GM23338 (cell line): Measurements from ENCODE around the gene GPR25. TPM values are rescaled to one million over a fixed set of nuclear protein-coding genes. Genes with fewer than 3 reads are reported as not detected.

Source experiments
- ATAC-seq: fragments of 200-7000 bp; cut with Tn5 transposase; 3 replicates; pipeline ENCODE4 v1.9.1; 2020
- DNase-seq: peaks from one replicate; pipeline ENCODE4 v3.0.0-alpha.2; 2015; ENCODE audit warnings: low spot score
- H2AFZ ChIP-seq: fragments of 200-600 bp; sonication (generic); 2 replicates; pipeline ENCODE4 v1.8.0; 2016; ENCODE audit warnings: antibody characterized with exemption, mild to moderate bottlenecking, moderate library complexity
- H3F3A ChIP-seq: fragments of 200-600 bp; sonication (generic); replicated peaks from 2 replicates; pipeline ENCODE4 v1.8.0; 2017; ENCODE audit warnings: antibody characterized with exemption, mixed run types, low read depth
- H3K27ac ChIP-seq: fragments of 200-600 bp; sonication (generic); 2 replicates; pipeline ENCODE4 v1.6.1; 2016; ENCODE audit warnings: low read depth
- H3K27me3 ChIP-seq: fragments of 200-600 bp; sonication (generic); 2 replicates; pipeline ENCODE4 v1.8.0; 2016; ENCODE audit warnings: mild to moderate bottlenecking, mixed run types, moderate library complexity; ENCODE audit not compliant: insufficient read depth
- H3K36me3 ChIP-seq: fragments of 200-600 bp; sonication (generic); 2 replicates; pipeline ENCODE4 v1.8.0; 2016; ENCODE audit warnings: mild to moderate bottlenecking; ENCODE audit not compliant: insufficient read depth
- H3K4me1 ChIP-seq: fragments of 200-600 bp; sonication (generic); 2 replicates; pipeline ENCODE4 v1.8.0; 2016; ENCODE audit warnings: mild to moderate bottlenecking, moderate library complexity; ENCODE audit not compliant: insufficient read depth
- H3K4me2 ChIP-seq: fragments of 200-600 bp; sonication (generic); 2 replicates; pipeline ENCODE4 v1.7.1; 2017; ENCODE audit warnings: mixed run types
- H3K4me3 ChIP-seq: fragments of 200-600 bp; sonication (generic); 2 replicates; pipeline ENCODE4 v1.6.1; 2016; ENCODE audit warnings: mixed run types
- H3K79me2 ChIP-seq: fragments of 200-600 bp; sonication (generic); replicated peaks from 2 replicates; pipeline ENCODE4 v1.8.0; 2017; ENCODE audit warnings: mild to moderate bottlenecking; ENCODE audit not compliant: insufficient read depth
- H3K9me2 ChIP-seq: fragments of 200-600 bp; sonication (generic); 2 replicates; pipeline ENCODE4 v1.8.0; 2017; ENCODE audit not compliant: insufficient read depth
- H4K20me1 ChIP-seq: fragments of 200-600 bp; sonication (generic); replicated peaks from 2 replicates; pipeline ENCODE4 v1.8.0; 2017; ENCODE audit warnings: mild to moderate bottlenecking; ENCODE audit not compliant: insufficient read depth
- H3K27ac Mint-ChIP-seq: 2 replicates; pipeline ENCODE4 v1.8.0; 2020; ENCODE audit warnings: inconsistent platforms, mild to moderate bottlenecking, moderate library complexity, mixed read lengths
- H3K27me3 Mint-ChIP-seq: 3 replicates; pipeline ENCODE4 v1.8.0; 2022; ENCODE audit warnings: low read depth, mild to moderate bottlenecking, moderate library complexity, mixed read lengths, inconsistent platforms; ENCODE audit not compliant: insufficient read depth, poor library complexity
- H3K36me3 Mint-ChIP-seq: 3 replicates; pipeline ENCODE4 v1.8.0; 2021; ENCODE audit warnings: low read depth, mild to moderate bottlenecking, inconsistent platforms, moderate library complexity, mixed read lengths
- H3K4me1 Mint-ChIP-seq: 3 replicates; pipeline ENCODE4 v1.8.0; 2020; ENCODE audit warnings: mild to moderate bottlenecking, inconsistent platforms, mixed read lengths
- H3K4me3 Mint-ChIP-seq: 3 replicates; pipeline ENCODE4 v1.8.0; 2021; ENCODE audit warnings: moderate library complexity, mild to moderate bottlenecking, inconsistent platforms, mixed read lengths
- H3K9me3 Mint-ChIP-seq: 3 replicates; pipeline ENCODE4 v1.8.0; 2020; ENCODE audit warnings: moderate library complexity, mild to moderate bottlenecking, inconsistent platforms, mixed read lengths
- CREB1 ChIP-seq: fragments of 250-450 bp; sonication (Bioruptor Pico); IDR thresholded peaks from 2 replicates; pipeline ENCODE4 v1.5.0; 2020; ENCODE audit warnings: low read depth, mild to moderate bottlenecking, moderate library complexity
- EZH2 ChIP-seq: fragments of 200-600 bp; sonication (generic); IDR thresholded peaks from one replicate; pipeline ENCODE4 v1.8.0; 2017; ENCODE audit warnings: antibody characterized with exemption, mild to moderate bottlenecking, low read depth; ENCODE audit not compliant: unreplicated experiment
- EZH2phosphoT487 ChIP-seq: fragments of 200-600 bp; sonication (generic); IDR thresholded peaks from one replicate; pipeline ENCODE4 v1.8.1; 2018; ENCODE audit warnings: antibody characterized with exemption; ENCODE audit not compliant: unreplicated experiment
- JUNB ChIP-seq: IDR thresholded peaks from one replicate; pipeline ENCODE4 v1.6.1; 2016; ENCODE audit warnings: antibody characterized with exemption; ENCODE audit not compliant: unreplicated experiment
- NANOG ChIP-seq: IDR thresholded peaks from 2 replicates; pipeline ENCODE4 v1.6.1; 2016; ENCODE audit warnings: antibody characterized with exemption, borderline replicate concordance
- POLR2AphosphoS5 ChIP-seq: IDR thresholded peaks from 2 replicates; pipeline ENCODE4 v1.6.1; 2016; ENCODE audit warnings: antibody characterized with exemption, low read depth
- STAT1 ChIP-seq: IDR thresholded peaks from one replicate; pipeline ENCODE4 v1.6.1; 2016; ENCODE audit warnings: antibody characterized with exemption; ENCODE audit not compliant: unreplicated experiment
- ZNF114 ChIP-seq: fragments of 250-450 bp; sonication (Bioruptor Pico); IDR thresholded peaks from 2 replicates; pipeline ENCODE4 v1.5.0; 2020; ENCODE audit warnings: mild to moderate bottlenecking, moderate library complexity
- polyA plus RNA-seq: library from polyadenylated mRNA; unstranded; fragments of >200 nt; fragmentation: Nextera tagmentation; extraction: Ambion mirVana; gene quantifications from 2 replicates; pipeline ENCODE4 v1.2.1, GENCODE V29; 2016
- total RNA-seq: library from RNA; depleted of rRNA; stranded (reverse); fragments of >200 nt; shearing (Covaris generic); gene quantifications from 2 replicates; pipeline ENCODE4 v1.2.3, GENCODE V29; 2014
- TF ChIP-seq, protein P1 (sequence below): fragments of 250-450 bp; sonication (Bioruptor Pico); IDR thresholded peaks from 2 replicates; pipeline ENCODE4 v1.5.0; 2020; ENCODE audit warnings: mild to moderate bottlenecking, moderate library complexity
- TF ChIP-seq, protein P2 (sequence below): IDR thresholded peaks from one replicate; pipeline ENCODE4 v1.6.1; 2018; ENCODE audit warnings: antibody characterized with exemption; ENCODE audit not compliant: unreplicated experiment
- TF ChIP-seq, protein P3 (sequence below), 2 experiments: fragments of 200-600 bp in 1 of 2; sonication (generic) in 1 of 2; conservative IDR thresholded peaks; 2 replicates each; pipeline versions ENCODE4 v1.5.1 to v1.6.1; 2016 to 2017; ENCODE audit warnings: antibody characterized with exemption in 2 of 2, low read depth in 2 of 2, mild to moderate bottlenecking in 2 of 2, moderate library complexity in 1 of 2
- TF ChIP-seq, protein P4 (sequence below): IDR thresholded peaks from 2 replicates; pipeline ENCODE4 v1.6.1; 2016; ENCODE audit warnings: antibody characterized with exemption

GPR25 gene
- total and polyA plus RNA-seq, 2 experiments from 2014 or later: not detected

DNA sequence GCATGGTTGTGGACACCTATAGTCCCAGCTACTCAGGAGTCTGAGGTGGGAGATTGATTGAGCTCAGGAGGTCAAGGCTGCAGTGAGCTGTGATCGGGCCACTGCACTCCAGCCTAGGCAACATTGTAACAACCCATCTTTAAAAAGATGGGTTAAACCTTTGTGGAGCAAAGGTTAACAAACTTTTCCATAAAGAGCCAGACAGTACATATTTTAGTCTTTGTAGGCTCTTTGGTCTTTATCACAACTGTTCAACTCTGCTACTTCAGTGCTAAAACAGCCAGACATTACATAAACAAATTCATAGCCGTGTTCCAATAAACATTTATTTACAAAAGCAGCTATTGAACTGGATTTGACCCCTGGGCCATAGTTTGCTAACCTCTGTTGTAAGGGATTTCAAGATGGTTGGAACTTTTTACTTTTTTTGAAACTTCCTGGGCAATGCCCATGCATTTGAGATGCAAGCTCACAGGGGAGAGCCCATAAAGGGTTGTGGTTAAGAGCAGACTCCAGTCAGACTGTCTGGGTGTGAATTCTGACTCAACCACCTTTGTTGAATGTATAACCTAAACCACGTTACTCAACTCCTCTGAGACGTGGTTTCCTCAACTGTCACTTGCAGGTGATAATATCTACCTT is 32.8 kb downstream of the GPR25 start:
- Histone ChIP-seq H3F3A (no peaks in the 10 kb centered on the region), H4K20me1 (peaks cover 5% of the 10 kb centered on the region; the same call in 1 of the 2 replicates), H3K27ac (no peak overlapping the region), H3K4me3 (no peak overlapping the region), H3K4me2 (no peak overlapping the region), H3K9me2 (no peaks in the 10 kb centered on the region), H2AFZ (no peak overlapping the region), H3K36me3 (peaks cover 19% of the 10 kb centered on the region; the same call in 1 of the 2 replicates), H3K79me2 (no peaks in the 10 kb centered on the region), H3K4me1 (no peaks in the 10 kb centered on the region), H3K27me3 (no peaks in the 10 kb centered on the region)
- TF ChIP-seq EZH2phosphoT487 (no peak), STAT1 (no peak), NANOG (no peak), JUNB (no peak), ZNF114 (no peak), CREB1 (no peak), EZH2 (no peak), POLR2AphosphoS5 (no peak)
- TF ChIP-seq, protein P1, sequence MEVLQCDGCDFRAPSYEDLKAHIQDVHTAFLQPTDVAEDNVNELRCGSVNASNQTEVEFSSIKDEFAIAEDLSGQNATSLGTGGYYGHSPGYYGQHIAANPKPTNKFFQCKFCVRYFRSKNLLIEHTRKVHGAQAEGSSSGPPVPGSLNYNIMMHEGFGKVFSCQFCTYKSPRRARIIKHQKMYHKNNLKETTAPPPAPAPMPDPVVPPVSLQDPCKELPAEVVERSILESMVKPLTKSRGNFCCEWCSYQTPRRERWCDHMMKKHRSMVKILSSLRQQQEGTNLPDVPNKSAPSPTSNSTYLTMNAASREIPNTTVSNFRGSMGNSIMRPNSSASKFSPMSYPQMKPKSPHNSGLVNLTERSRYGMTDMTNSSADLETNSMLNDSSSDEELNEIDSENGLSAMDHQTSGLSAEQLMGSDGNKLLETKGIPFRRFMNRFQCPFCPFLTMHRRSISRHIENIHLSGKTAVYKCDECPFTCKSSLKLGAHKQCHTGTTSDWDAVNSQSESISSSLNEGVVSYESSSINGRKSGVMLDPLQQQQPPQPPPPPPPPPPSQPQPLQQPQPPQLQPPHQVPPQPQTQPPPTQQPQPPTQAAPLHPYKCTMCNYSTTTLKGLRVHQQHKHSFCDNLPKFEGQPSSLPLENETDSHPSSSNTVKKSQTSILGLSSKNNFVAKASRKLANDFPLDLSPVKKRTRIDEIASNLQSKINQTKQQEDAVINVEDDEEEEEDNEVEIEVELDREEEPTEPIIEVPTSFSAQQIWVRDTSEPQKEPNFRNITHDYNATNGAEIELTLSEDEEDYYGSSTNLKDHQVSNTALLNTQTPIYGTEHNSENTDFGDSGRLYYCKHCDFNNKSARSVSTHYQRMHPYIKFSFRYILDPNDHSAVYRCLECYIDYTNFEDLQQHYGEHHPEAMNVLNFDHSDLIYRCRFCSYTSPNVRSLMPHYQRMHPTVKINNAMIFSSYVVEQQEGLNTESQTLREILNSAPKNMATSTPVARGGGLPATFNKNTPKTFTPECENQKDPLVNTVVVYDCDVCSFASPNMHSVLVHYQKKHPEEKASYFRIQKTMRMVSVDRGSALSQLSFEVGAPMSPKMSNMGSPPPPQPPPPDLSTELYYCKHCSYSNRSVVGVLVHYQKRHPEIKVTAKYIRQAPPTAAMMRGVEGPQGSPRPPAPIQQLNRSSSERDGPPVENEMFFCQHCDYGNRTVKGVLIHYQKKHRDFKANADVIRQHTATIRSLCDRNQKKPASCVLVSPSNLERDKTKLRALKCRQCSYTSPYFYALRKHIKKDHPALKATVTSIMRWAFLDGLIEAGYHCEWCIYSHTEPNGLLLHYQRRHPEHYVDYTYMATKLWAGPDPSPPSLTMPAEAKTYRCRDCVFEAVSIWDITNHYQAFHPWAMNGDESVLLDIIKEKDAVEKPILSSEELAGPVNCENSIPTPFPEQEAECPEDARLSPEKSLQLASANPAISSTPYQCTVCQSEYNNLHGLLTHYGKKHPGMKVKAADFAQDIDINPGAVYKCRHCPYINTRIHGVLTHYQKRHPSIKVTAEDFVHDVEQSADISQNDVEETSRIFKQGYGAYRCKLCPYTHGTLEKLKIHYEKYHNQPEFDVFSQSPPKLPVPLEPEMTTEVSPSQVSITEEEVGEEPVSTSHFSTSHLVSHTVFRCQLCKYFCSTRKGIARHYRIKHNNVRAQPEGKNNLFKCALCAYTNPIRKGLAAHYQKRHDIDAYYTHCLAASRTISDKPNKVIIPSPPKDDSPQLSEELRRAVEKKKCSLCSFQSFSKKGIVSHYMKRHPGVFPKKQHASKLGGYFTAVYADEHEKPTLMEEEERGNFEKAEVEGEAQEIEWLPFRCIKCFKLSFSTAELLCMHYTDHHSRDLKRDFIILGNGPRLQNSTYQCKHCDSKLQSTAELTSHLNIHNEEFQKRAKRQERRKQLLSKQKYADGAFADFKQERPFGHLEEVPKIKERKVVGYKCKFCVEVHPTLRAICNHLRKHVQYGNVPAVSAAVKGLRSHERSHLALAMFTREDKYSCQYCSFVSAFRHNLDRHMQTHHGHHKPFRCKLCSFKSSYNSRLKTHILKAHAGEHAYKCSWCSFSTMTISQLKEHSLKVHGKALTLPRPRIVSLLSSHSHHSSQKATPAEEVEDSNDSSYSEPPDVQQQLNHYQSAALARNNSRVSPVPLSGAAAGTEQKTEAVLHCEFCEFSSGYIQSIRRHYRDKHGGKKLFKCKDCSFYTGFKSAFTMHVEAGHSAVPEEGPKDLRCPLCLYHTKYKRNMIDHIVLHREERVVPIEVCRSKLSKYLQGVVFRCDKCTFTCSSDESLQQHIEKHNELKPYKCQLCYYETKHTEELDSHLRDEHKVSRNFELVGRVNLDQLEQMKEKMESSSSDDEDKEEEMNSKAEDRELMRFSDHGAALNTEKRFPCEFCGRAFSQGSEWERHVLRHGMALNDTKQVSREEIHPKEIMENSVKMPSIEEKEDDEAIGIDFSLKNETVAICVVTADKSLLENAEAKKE: no peak
- TF ChIP-seq, protein P2, sequence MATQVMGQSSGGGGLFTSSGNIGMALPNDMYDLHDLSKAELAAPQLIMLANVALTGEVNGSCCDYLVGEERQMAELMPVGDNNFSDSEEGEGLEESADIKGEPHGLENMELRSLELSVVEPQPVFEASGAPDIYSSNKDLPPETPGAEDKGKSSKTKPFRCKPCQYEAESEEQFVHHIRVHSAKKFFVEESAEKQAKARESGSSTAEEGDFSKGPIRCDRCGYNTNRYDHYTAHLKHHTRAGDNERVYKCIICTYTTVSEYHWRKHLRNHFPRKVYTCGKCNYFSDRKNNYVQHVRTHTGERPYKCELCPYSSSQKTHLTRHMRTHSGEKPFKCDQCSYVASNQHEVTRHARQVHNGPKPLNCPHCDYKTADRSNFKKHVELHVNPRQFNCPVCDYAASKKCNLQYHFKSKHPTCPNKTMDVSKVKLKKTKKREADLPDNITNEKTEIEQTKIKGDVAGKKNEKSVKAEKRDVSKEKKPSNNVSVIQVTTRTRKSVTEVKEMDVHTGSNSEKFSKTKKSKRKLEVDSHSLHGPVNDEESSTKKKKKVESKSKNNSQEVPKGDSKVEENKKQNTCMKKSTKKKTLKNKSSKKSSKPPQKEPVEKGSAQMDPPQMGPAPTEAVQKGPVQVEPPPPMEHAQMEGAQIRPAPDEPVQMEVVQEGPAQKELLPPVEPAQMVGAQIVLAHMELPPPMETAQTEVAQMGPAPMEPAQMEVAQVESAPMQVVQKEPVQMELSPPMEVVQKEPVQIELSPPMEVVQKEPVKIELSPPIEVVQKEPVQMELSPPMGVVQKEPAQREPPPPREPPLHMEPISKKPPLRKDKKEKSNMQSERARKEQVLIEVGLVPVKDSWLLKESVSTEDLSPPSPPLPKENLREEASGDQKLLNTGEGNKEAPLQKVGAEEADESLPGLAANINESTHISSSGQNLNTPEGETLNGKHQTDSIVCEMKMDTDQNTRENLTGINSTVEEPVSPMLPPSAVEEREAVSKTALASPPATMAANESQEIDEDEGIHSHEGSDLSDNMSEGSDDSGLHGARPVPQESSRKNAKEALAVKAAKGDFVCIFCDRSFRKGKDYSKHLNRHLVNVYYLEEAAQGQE: no peak
- TF ChIP-seq, protein P3, sequence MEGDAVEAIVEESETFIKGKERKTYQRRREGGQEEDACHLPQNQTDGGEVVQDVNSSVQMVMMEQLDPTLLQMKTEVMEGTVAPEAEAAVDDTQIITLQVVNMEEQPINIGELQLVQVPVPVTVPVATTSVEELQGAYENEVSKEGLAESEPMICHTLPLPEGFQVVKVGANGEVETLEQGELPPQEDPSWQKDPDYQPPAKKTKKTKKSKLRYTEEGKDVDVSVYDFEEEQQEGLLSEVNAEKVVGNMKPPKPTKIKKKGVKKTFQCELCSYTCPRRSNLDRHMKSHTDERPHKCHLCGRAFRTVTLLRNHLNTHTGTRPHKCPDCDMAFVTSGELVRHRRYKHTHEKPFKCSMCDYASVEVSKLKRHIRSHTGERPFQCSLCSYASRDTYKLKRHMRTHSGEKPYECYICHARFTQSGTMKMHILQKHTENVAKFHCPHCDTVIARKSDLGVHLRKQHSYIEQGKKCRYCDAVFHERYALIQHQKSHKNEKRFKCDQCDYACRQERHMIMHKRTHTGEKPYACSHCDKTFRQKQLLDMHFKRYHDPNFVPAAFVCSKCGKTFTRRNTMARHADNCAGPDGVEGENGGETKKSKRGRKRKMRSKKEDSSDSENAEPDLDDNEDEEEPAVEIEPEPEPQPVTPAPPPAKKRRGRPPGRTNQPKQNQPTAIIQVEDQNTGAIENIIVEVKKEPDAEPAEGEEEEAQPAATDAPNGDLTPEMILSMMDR (conservative IDR thresholded peaks at IDR 0.05; ENCODE audit: low read depth in 2 of 2): no peak
- TF ChIP-seq, protein P4, sequence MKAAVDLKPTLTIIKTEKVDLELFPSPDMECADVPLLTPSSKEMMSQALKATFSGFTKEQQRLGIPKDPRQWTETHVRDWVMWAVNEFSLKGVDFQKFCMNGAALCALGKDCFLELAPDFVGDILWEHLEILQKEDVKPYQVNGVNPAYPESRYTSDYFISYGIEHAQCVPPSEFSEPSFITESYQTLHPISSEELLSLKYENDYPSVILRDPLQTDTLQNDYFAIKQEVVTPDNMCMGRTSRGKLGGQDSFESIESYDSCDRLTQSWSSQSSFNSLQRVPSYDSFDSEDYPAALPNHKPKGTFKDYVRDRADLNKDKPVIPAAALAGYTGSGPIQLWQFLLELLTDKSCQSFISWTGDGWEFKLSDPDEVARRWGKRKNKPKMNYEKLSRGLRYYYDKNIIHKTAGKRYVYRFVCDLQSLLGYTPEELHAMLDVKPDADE: no peak
- no peak overlapping the region for H3K4me3 Mint-ChIP-seq
- H3K27ac Mint-ChIP-seq: no peak overlapping the region
- ATAC-seq: no peak
- H3K36me3 Mint-ChIP-seq: peaks cover 67% of the 10 kb centered on the region
- H3K27me3 Mint-ChIP-seq: peaks cover 5% of the 10 kb centered on the region
- no peaks in the 10 kb centered on the region; the same call in 2 of the 3 replicates for H3K4me1 Mint-ChIP-seq
- no peaks in the 10 kb centered on the region for H3K9me3 Mint-ChIP-seq
- no peak for DNase-seq
